Measurements from ENCODE around the gene SUOX.
A peak's percentile ranks its signal among the peaks of the same experiment; 100 is the strongest.

The SUOX gene

DNA sequence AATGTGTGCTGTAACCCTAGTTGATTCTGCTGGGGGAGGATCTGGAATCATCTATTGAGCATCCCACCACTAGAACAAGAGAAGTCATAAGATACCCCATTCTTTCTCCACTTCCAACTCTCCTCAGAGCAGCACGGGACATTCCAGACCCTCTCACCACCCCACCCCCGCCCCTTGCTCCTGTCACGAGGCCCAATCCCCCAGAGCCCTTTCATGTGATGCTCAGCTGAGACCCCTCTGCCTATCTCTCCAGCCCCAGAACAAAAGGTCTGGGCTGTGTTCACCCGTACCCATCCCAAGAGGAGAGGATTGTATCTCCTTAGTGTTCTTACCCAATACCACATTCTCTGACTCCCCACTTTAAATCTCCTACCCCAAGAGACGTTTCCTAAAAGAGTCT is 31.8 kb upstream of the SUOX start:
- H3K27me3 ChIP-seq (replicated peaks; ENCODE audit: control insufficient read depth, insufficient read depth, low read length): no peaks in the 10 kb centered on the region
- TF ChIP-seq, protein P1, sequence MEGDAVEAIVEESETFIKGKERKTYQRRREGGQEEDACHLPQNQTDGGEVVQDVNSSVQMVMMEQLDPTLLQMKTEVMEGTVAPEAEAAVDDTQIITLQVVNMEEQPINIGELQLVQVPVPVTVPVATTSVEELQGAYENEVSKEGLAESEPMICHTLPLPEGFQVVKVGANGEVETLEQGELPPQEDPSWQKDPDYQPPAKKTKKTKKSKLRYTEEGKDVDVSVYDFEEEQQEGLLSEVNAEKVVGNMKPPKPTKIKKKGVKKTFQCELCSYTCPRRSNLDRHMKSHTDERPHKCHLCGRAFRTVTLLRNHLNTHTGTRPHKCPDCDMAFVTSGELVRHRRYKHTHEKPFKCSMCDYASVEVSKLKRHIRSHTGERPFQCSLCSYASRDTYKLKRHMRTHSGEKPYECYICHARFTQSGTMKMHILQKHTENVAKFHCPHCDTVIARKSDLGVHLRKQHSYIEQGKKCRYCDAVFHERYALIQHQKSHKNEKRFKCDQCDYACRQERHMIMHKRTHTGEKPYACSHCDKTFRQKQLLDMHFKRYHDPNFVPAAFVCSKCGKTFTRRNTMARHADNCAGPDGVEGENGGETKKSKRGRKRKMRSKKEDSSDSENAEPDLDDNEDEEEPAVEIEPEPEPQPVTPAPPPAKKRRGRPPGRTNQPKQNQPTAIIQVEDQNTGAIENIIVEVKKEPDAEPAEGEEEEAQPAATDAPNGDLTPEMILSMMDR (IDR thresholded peaks at IDR 0.05; ENCODE audit: insufficient read depth, low read length, poor library complexity, severe bottlenecking): no peak
- no peak overlapping the region for H3K4me3 ChIP-seq (replicated peaks; ENCODE audit: low read depth, low read length)
- DNase-seq (ENCODE audit: extremely low read depth, insufficient read length): no peak
- H3K36me3 ChIP-seq (ENCODE audit: control insufficient read depth, insufficient read depth, low read length): no peaks in the 10 kb centered on the region

DNA sequence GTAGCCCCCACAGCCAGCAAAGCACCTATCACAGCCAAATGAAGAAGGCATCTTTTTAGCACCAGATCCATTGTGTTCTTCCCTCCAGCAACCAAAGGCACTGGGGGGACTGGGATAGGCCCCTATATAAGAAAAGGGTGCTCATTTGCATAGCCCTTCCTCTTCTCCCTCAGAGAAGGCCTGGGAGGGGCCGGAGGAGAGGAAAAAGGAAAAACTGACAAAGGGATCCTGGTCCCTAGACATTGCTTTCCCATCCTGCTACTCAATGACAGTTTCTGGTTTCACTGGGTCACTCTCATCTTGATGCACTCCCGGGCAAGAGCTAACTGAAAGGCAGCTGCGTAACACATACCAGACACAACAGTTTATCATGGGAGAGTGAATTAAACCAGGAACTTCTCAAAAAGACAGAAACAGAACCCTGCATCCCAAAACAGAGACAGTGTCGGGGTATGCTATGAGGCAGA is 31.1 kb upstream of the SUOX start, which contains the start of gene PMEL:
PMEL (minus strand) TSS at position 102 of the 467 bp plus-strand sequence; CDS start at position 71, 31 bp downstream.
- peak within 1 kb of the TSS; percentile 91 for H3K4me3 ChIP-seq (replicated peaks; ENCODE audit: low read depth, low read length)
- H3K36me3 ChIP-seq (ENCODE audit: control insufficient read depth, insufficient read depth, low read length): no peaks in the 10 kb centered on the region; the same call in 1 of the 2 replicates
- TF ChIP-seq, protein P1 (IDR thresholded peaks at IDR 0.05; ENCODE audit: insufficient read depth, low read length, poor library complexity, severe bottlenecking): no peak
- no peak for DNase-seq (ENCODE audit: extremely low read depth, insufficient read length)
- no peaks in the 10 kb centered on the region for H3K27me3 ChIP-seq (replicated peaks; ENCODE audit: control insufficient read depth, insufficient read depth, low read length)

DNA sequence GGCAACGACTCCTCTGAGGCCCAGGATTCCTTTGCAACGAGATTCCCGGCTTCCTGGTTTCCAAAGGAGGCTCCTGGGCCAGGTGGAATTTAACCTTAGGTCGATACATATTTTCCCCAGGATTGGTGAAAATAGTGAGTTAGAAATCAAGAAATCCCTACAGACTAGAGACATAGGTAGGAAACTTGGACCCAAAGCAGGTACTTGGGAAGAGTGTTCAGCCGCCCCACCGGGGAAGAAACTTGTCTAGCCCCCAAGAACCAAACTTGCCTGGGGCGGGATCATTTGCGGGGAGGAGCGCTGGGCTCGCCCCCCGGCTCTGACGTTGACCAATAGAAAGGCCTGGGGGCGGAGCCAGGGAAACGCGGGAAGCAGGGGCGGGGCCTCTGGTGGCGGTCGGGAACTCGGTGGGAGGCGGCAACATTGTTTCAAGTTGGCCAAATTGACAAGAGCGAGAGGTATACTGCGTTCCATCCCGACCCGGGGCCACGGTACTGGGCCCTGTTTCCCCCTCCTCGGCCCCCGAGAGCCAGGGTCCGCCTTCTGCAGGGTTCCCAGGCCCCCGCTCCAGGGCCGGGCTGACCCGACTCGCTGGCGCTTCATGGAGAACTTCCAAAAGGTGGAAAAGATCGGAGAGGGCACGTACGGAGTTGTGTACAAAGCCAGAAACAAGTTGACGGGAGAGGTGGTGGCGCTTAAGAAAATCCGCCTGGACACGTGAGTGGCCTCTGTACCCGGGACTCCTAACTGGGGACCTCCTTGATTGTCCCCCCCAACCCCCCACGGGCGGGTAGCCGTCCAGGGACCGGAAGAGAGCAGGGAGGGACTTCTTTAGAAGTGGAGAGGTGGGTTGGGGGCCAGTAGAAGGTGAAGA is 30.4 kb upstream of the SUOX start, which contains the start of gene CDK2:
CDK2 (plus strand) TSS at position 423 of the 874 bp plus-strand sequence; CDS start at position 602, 179 bp downstream.
- Histone ChIP-seq H3K27me3 (replicated peaks; ENCODE audit: control insufficient read depth, insufficient read depth, low read length) (no peaks in the 10 kb centered on the region), H3K4me3 (replicated peaks; ENCODE audit: low read depth, low read length) (peak within 1 kb of the TSS; percentile 91), H3K36me3 (ENCODE audit: control insufficient read depth, insufficient read depth, low read length) (peaks cover 4% of the 10 kb centered on the region)
- TF ChIP-seq, protein P1 (IDR thresholded peaks at IDR 0.05; ENCODE audit: insufficient read depth, low read length, poor library complexity, severe bottlenecking): no peak
- peak; percentile 91 for DNase-seq (ENCODE audit: extremely low read depth, insufficient read length)

DNA sequence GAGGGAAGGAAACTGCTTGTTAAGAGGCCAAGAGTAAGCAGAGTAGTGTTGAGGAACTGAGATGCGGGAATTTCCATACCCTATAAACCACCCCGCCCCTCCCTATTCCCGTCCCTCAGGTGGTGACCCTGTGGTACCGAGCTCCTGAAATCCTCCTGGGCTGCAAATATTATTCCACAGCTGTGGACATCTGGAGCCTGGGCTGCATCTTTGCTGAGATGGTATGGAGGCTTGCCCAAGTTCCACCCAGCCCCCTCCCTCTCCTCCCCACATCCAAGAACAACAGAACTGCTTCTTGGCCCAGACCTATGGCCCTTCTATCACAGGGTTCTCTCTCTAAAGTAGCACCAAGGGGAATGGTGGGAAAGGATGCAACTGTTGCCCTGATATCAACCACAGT is 27.7 kb upstream of the SUOX start:
- H3K4me3 ChIP-seq (replicated peaks; ENCODE audit: low read depth, low read length): no peak overlapping the region
- H3K36me3 ChIP-seq (ENCODE audit: control insufficient read depth, insufficient read depth, low read length): peaks cover 4% of the 10 kb centered on the region
- no peaks in the 10 kb centered on the region for H3K27me3 ChIP-seq (replicated peaks; ENCODE audit: control insufficient read depth, insufficient read depth, low read length)
- TF ChIP-seq, protein P1 (IDR thresholded peaks at IDR 0.05; ENCODE audit: insufficient read depth, low read length, poor library complexity, severe bottlenecking): no peak
- DNase-seq (ENCODE audit: extremely low read depth, insufficient read length): no peak

DNA sequence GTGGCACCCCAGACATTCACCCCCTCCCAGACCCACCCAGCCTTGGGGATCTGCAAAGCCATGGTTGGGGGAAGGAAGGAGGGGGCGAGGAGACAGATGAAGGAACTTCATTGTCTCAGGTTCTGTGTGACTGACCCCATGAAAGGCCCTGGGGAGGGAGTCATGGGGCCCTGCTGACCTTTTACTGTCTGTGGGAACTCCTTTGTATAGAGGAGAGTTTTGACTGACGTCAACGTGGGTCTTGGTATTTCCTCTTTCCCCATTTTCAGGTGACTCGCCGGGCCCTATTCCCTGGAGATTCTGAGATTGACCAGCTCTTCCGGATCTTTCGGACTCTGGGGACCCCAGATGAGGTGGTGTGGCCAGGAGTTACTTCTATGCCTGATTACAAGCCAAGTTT is 26.3 kb upstream of the SUOX start:
- Histone ChIP-seq H3K27me3 (replicated peaks; ENCODE audit: control insufficient read depth, insufficient read depth, low read length) (no peaks in the 10 kb centered on the region), H3K36me3 (ENCODE audit: control insufficient read depth, insufficient read depth, low read length) (peaks cover 4% of the 10 kb centered on the region), H3K4me3 (replicated peaks; ENCODE audit: low read depth, low read length) (no peak overlapping the region)
- DNase-seq (ENCODE audit: extremely low read depth, insufficient read length): no peak
- TF ChIP-seq, protein P1 (IDR thresholded peaks at IDR 0.05; ENCODE audit: insufficient read depth, low read length, poor library complexity, severe bottlenecking): no peak

Data from GM06990 (cell line).